Pons (tissue), 1 donor: ENCODE results near the gene ELAVL1.
"Not testable (repeated sequence)": the region's sequence is repeated elsewhere in the genome, so short reads cannot be mapped to it uniquely, and the experiment has no call there.

Source experiments
- DNase-seq: peaks from one replicate; pipeline ENCODE4 v3.0.0-alpha.2; 2016; ENCODE audit warnings: low spot score

Gene ELAVL1

DNA sequence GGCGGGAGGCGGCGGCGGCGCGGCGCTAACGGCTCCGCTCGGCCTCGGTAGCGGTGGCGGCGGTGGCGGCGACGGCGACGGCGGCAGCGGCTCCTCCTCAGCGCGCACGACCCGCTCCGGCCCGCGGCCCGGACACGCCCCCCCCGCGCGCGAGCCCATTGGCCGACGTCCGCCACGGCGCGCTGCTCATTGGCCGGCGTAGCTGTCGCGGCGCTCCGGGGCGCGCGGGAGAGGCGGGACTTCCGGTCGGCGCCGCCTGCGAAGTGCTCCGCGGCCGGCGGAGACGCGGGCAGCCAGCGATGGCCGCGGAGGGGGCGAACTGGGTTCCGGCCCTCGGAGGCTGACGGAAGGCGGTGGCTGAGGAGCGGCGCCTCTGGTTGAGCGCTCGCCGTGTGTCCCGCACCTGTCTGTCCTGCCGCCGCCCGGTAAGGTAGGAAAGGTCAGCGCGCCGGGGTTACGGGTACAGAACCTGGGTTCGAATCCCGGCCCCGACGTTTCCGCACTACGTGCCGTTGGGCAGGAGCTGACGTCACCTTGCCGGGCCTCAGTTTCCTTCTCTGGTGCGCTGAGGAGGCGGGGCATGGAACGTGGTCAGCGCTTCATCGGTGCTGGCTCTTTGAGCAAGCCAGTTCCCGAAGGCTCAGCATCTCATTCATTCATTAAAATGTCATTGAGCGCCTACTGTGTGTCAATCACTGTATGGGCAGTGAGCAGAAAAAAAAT is at the start of gene ELAVL1:
TSS of gene ELAVL1 (minus strand) at position 108 of the 723 bp plus-strand sequence. CDS start 13,826 bp downstream, outside the sequence.
- peak; percentile 67 for DNase-seq

DNA sequence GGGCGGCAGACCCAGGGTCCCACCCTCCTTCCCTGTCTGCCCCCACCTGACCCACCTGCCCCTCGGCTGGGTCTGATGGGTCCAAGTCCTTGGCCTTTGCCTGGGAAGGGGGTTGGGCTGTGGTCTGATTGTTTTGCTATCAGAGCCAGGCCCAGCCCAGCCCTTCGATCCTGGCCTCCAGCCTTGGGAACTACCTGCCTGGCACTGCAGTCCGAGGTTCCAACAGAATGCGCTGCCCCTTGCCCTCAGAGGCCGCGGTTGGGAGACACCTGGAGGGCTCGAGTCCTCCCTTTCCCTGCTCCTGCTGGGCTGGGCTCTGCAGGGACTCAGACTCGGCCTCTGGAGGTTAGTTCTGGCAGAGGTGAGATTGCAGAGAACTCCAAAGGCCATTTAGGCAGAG is 48.7 kb upstream of the ELAVL1 start:
- no peak for DNase-seq

DNA sequence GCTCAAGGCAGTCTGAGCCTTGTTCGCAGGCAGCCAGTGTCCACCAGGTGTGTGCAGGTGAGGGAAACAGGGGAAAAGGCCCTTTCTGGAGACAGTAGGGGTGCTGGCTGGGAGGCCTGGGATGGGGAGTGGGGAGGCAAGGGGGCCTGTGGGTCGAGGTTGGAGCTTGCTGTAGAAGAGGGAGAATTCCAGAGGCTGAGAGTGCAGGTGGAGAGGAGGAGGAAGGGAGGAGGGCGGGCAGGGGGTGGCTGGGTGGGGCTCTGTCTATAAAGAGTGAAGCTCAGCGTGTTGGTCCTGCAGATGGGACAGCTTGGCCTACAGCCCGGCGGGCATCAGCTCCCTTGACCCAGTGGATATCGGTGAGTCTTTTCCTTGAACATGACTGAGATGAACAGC is 47.0 kb upstream of the ELAVL1 start, which contains the start of gene CCL25:
TSS of gene CCL25 (plus strand) at position 297 of the 396 bp plus-strand sequence. CDS start 290 bp downstream, outside the sequence.
- DNase-seq, result no peak

DNA sequence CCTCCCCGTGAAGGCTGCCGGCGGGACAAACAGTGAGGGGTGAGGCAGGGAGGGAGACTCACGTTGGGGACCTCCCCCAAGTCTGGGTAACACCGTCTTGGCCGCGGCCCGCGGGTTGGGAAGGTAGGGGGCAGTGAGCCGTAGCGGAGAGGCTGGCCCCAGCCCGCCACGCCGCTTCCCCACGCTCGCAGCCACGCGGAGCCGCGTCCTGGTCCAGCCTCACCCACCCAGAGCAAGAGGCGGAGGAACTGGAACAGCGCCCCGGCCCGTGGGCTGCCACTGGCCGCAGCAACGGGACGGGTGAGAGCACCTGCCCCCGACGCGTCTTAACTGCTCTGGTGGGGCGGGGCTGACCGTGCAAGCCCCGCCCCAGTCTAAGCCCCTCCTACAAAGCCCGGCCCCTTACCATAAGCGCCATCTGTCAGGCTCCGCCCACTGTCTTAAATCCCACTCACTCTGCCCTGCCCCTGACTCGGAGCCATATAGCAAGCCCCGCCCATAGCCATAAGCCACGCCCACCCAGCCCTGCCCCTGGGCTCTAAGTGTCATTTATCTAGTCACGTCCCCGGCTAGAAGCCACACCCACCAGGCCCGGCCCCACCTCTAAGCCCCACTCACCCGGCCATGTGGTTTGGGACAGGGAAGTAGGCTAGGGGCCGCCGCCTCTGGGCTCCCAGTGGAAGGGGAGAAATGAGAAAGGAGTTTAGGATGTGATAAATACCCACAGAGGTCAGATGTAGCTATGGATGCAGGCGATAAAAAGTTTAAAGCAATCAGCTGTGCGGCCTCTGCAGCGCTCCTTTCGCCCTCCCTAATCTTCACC is 45.0 kb upstream of the ELAVL1 start:
- DNase-seq, result peak; percentile 82

DNA sequence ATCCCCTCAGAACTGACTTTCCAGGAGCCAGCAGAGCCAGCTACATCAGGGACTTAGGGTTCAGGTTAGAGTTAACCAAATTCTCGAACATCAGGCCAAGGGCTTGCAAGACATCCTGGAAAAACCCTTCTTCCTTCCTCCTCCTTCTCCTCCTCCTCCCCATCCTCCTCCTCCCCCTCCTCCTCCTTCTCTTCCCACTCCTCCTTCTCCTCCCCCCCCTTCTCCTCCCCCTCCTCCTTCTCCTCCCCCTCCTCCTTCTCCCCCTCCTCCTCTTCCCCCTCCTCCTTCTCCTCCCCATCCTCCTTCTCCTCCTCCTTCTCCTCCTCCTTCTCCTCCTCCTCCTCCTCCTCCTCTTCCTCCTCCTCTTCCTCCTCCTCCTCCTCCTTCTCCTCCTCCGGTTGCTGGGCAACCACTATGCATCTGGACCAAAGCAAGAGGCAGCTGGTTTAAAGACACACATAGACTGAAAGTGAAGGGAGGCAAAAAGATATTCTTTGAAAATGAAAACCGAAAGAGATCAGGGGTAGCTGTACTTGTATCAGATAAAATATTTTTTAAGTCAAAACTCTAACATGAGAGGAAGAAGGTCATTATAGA is 41.2 kb upstream of the ELAVL1 start:
- no peak for DNase-seq

DNA sequence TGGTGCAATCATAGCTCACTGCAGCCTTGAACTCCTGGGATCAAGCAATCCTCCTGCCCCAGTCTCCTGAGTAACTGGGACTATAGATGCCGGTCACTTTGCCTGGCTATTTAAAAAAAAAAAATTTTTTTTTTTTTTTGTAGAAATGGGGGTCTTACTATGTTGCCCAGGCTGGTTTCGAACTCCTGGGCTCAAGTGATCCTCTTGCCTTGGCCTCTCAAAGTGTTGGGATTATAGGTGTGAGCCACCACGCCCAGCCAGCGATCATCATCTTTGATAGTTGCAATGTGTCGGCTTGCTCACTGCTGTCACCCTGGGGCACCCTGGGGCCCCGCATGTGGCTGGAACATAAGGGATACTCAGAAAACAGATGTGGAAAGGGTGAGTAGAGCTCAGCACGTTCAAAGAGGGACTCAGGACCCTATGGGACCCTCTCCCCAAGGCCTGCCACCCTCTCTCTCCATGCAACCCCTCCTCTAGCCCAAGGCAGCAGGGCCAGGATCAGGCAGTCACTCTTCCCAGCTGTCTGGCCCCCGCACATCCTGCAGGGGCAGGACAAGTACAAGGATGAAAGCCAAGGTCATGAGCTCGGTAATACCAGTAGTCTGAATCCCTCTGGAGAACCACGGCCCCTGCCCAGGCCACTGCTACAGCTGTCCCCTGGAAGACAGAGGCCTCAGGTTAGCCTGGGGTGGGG is 40.6 kb upstream of the ELAVL1 start:
- DNase-seq, result no peak

DNA sequence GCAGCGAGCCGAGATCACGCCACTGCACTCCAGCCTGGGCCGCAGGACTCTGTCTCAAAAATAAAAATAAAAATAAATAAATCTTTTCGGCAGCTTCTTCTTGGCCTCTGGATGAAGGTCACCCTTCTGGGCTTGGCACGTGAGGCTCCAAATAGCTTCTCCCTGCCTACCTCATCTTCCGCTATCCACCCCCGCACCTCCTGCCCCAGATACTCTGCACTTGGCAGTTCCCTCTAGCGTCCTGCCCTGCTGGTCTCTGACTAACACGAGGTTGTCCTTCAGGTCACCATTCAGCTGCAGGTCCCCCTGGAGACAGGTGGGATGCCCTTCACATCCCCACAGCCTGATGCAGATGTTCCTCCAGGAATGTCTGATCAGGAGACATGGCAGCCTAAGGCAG is 38.6 kb upstream of the ELAVL1 start:
- DNase-seq, result no peak

DNA sequence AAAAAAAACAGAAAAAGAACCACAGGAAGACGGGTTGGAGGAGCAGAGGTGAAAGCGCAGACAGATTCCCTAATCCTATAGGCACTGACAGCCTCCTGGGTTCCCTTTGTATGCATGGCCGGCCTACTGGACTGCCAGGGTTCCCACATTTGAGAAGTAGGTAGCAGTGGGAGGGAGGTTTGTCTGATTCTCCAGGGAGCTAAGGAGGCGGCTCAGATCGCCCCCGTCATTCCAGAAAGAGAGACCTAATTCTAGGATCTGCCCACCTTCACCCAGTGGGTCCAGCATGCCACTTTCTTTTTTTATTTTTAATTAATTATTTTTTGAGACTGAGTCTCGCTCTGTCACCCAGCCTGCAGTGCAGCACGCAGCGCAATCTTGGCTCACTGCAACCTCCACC is 37.5 kb upstream of the ELAVL1 start:
- no peak for DNase-seq

DNA sequence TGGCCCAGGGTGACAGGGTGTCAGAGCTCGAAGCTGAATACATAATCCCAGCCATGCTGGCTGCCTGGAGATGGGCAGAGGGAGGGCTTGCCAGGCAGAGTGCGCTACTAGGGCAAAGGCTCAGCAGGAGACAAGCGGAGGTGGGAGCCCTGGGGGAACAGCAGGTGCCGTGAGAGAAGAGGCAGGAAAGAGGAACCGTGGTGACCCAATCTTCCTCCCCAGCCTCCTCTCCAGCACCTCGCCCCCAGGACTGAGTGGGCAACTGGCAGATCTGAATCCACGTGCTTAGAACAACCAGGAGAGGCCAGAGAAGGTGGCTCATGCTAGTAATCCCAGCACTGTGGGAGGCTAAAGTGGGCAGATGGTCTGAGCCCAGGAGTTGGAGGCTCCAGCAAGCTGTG is 36.1 kb upstream of the ELAVL1 start:
- no peak for DNase-seq

DNA sequence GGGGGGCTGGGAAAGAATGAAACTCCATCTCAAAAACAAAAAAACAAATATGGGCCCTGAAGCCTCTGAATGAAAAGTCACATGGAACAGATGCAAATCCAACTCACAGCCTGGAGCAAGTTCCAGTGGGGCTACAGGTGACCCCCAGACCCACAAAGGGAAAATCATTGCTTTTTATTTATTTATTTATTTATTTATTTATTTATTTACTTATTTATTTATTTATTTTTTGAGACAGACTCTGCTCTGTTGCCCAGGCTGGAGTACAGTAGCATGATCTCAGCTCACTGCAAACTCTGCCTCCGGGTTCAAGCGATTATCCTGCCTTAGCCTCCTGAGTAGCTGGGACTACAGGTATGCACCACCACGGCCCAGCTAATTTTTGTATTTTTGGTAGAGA is 33.8 kb upstream of the ELAVL1 start:
- no peak for DNase-seq

DNA sequence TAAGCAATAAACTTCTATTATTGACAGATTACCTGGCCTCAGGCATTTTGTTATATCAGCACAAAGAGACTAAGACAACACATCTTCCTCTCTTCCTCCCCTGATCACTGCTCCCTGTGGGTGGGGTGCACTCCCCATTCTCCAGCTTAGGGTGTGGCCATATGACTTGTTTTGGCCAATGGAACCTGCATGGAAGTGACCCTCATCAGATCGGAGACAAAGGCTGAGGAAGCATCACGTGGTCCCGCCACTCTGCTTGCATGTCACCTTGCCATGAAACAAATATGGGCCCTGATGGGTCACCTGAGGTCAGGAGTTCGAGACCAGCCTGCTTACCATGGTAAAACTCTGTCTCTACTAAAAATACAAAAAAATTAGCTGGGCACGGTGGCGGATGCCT is 33.4 kb upstream of the ELAVL1 start:
- DNase-seq, result no peak

DNA sequence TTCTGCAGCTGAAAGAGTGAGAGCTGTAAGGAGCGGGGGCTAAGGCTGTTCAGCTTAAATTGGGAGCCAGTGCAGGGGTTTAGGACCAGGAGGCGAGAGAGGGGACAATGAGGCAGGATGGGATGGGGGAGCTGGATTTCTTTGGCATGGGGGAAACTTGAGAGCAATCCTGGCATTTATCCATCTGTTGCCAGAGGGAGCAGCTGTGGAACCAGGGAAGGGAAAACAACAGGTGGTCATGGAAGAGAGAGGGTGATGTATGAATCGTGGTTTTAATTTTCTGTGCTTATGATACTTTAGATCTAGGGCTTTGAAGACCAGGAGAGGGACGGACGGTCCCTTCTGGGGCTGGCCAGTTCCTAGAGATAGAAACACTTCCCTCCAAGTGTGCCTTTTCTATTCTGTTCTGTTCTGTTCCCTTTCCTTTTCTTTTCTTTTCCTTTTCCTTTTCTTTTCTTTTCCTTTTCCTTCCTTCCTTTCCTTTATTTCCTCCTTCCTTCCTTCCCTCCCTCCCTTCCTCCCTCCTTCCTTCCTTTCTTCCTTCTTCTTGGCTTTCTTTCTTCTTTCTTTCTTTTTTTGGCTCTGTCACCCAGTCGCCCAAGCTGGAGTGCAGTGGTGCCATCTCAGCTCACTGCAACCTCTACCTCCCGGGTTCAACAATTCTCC is 31.1 kb upstream of the ELAVL1 start:
- no peak for DNase-seq

DNA sequence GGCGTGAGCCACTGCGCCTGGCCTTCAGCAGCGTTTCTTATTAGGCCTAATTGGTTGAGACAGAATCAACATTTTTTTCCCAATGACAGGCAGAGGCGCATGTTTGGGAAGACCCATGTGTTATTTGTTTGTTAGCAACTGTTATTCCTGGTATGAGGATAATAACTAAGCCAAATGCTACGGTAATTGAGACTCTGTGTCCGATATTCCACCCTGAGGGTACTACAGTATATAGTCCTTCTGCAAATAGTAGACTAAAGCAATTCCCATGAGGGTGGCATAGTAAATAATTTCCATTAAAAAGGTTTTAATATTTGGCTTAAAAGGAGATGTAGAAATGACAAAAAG is 28.7 kb upstream of the ELAVL1 start:
- DNase-seq, result no peak

DNA sequence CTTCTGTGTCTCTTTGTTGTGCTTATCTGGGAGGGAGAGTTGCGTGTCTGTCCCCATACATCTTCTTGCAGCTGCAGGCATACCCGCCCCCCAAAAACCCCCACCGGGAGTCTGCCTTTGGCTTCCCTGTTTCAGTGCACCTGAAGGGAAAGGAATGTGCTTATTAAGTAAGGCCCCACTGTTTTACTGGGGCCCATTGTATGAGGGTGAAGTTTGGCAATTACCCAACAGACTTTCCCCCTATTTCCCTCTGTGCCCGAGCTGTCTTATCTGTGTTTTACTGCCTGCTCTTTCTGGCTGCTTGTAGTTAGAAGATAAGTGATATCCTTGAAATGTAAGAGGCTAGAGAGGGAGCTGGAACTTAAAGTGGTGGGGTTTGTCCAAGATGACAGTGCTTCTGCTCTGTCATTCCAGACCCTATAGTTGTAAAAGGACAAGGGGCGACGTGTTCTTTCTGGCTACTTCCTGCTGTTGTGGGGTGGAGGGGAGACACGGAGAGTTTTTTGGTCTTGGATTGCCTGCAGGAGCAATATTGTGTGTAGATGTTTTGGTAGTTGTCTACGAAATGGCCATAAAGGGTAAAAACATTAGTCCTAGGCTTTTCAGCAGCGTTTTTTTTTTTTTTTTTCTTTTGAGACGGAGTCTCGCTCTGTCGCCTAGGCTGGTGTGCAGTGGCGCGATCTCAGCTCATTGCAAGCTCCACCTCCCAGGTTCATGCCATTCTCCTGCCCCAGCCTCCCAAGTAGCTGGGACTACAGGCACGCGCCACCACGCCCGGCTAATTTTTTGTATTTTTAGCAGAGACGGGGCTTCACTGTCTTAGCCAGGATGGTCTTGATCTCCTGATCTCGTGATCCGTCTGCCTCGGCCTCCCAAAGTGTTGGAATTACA is 28.1 kb upstream of the ELAVL1 start:
- DNase-seq, result not testable (repeated sequence)

DNA sequence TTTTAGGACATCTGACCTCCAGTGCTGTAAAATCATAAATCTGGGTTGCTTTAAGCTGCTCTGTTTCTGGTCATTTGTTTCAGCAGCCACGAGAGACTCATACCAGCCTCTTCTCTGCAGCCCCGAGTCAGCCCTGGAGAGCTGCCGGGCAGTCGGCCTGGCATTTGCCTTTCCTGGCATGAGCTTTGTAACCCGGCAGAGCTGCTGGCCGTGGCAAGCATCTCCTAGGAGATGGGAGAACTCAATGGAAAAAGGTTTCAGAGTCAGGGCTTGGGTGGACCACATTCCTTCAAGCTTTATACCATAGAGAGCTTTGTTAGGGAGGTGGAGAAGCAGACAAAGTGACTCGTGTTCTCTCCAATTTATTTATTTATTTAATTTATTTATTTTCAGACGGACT is 25.5 kb upstream of the ELAVL1 start:
- DNase-seq, result no peak

DNA sequence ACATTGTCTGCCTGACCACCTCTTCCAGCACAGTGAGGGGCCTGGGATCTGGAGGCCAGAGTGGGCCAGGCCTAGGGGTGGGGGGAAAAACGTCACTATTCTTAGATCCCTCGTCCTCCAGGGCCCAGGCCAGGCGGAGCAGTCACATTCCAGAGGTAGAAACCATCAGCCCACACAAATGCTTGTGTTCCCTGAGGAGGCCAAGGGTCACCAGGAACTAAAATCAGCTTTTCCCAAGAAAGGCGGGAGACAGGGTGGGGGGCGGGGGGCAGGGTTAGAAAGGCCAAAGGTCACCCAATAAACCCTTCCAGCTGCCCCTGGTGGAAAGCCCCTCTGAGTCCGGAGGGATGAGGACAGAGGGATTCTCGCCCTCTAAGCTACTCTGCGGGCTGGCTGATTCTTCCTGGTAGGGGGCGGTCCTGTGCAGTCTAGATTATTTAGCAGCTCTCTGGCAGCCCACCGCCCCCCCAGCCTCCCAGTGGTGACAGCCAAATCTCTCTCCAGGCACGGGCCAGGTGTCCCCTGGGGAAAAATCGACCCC is 23.6 kb upstream of the ELAVL1 start:
- no peak for DNase-seq

DNA sequence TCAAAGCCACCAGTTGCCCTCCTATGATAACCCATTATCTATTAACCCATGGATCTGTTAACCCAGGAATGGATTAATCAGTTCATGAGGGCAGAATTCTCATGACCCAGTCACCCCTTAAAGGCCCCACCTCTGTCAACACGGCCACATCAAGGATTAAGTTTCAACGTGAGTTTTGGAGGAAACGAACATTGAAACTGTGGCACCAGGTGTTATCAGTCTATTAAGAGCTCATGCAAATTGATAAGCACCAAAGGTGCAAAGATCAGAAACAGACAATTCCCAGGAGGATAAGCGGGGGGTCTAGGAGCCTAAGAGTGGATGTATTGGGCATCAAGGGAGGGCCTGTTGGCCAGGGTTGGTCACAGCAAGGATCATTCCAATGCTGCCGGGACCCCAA is 19.9 kb upstream of the ELAVL1 start:
- DNase-seq, result no peak

DNA sequence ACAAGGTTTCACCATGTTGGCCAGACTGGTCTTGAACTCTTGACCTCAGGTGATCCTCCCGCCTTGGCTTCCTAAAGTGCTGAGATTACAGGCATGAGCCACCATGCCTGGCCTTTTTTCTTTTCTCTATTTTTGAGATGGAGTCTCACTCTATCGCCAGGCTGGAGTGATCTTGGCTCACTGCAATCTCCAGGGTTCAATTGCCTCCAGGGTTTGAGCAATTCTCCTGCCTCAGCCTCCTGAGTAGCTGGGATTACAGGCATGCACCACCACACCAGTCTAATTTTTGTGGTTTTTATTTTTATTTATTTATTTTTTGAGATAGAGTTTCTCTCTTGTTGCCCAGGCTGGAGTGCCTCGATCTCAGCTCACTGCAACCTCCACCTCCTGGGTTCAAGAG is 18.8 kb upstream of the ELAVL1 start:
- DNase-seq, result not testable (repeated sequence)

DNA sequence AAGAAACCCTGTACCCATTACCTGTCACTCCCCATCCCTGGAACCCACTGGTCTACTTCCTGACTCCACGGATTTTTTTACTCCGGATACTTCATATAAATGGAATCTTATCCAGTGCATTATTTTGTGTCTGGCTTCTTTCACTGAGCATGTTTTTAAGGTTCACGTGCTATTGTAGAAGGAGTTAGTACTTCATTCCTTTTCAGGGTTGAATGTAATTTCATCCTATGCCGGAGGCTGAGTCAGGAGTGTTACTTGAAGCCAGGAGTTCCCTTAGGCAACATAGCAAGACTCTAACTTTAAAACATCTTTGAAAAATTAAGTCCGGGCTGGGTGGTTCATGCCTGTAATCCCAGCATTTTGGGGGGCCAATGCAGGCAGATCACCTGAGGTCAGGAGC is 17.9 kb upstream of the ELAVL1 start:
- no peak for DNase-seq

DNA sequence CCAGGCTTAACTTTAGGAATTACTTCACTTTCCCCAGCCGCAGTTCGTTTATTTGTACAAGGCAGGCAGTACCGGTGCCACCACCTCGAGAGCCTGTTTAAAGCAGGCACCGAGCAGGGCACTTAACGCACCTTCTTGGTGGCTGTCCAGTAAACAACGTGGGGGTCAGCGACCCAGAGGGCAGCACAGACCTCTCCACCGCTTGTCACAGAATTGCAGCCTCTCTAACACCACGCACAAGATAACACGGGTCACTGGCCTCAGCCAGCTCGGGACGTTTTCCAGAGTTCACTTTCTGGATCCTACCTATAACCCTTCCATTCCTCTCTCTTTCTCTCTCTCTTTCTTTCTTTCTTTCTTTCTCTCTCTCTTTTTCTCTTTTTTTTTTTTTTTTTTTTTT is 16.8 kb upstream of the ELAVL1 start:
- no peak for DNase-seq

DNA sequence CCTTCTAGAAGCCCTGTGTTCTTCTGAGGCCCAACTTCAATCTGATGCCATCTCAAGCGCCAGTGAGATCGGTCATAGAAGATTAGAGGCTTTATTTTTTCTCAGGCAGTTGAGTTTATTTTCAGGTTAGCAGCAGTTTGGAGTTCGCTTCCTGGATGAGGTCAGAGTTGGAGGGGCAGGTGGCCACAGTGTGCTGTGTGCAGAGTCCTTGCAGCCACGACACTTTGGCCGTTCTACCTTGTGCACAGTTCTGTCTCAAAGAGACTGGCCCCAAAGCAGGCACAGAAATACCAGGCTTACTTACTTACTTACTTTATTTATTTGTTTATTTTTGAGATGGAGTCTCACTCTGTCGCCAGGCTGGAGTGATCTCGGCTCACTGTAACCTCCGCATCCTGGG is 15.9 kb upstream of the ELAVL1 start:
- DNase-seq, result no peak
